Central memory CD8-positive, alpha-beta T cell (primary cell): Measurements from ENCODE around the gene MMAA.
"Not testable (repeated sequence)": the region's sequence is repeated elsewhere in the genome, so short reads cannot be mapped to it uniquely, and the experiment has no call there.

Source experiments
- ATAC-seq: fragments of 150-1000 bp; cut with Tn5 transposase; replicated peaks from 2 replicates; pipeline ENCODE4 v1.10.0; 2022; ENCODE audit warnings: mild to moderate bottlenecking, moderate FRiP score, moderate number of reproducible peaks; ENCODE audit not compliant: poor library complexity, severe bottlenecking; ENCODE audit errors: extremely low read depth
- DNase-seq, 2 donors: peaks; one replicate each; pipeline ENCODE4 v3.0.0; 2021; ENCODE audit warnings: low spot score in 2 of 2
- H3K27ac Mint-ChIP-seq: one replicate; pipeline ENCODE4 v1.8.0; 2022; ENCODE audit warnings: low read depth, mild to moderate bottlenecking, moderate library complexity, mixed read lengths
- H3K27me3 Mint-ChIP-seq: one replicate; pipeline ENCODE4 v1.8.0; 2022; ENCODE audit warnings: mixed read lengths
- H3K36me3 Mint-ChIP-seq: one replicate; pipeline ENCODE4 v1.8.0; 2022; ENCODE audit warnings: mild to moderate bottlenecking, moderate library complexity, mixed read lengths; ENCODE audit not compliant: insufficient read depth
- H3K4me1 Mint-ChIP-seq: one replicate; pipeline ENCODE4 v1.8.0; 2022; ENCODE audit warnings: mixed read lengths
- H3K4me3 Mint-ChIP-seq: one replicate; pipeline ENCODE4 v1.8.0; 2022; ENCODE audit warnings: mild to moderate bottlenecking, moderate library complexity, mixed read lengths
- H3K9me3 Mint-ChIP-seq: one replicate; pipeline ENCODE4 v1.8.0; 2022; ENCODE audit warnings: mixed read lengths

MMAA gene

DNA sequence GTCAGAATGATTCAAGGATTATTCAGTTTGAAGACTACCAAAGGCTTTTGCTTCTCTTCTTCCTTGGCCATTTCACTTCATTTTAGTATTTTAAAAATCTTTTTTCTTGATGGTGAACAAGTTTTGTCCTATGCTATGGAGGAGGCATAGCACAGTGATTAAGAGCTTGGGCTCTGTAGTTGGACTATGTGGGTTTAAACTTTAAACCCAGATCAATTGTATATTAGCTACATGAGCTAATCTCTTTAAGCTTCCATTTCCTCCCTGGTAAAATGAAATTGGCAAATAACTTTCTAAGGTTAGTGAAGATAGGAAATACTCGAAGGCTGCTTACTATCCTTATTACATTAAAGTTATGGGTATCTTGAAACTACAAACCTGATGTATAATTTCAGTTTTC is 37.0 kb downstream of the MMAA start:
- Mint-ChIP-seq H3K4me3 (no peak overlapping the region), H3K36me3 (peaks cover 15% of the 10 kb centered on the region), H3K27ac (no peak overlapping the region), H3K27me3 (no peaks in the 10 kb centered on the region), H3K4me1 (no peaks in the 10 kb centered on the region), H3K9me3 (no peaks in the 10 kb centered on the region)
- no peak for ATAC-seq
- no peak for DNase-seq

DNA sequence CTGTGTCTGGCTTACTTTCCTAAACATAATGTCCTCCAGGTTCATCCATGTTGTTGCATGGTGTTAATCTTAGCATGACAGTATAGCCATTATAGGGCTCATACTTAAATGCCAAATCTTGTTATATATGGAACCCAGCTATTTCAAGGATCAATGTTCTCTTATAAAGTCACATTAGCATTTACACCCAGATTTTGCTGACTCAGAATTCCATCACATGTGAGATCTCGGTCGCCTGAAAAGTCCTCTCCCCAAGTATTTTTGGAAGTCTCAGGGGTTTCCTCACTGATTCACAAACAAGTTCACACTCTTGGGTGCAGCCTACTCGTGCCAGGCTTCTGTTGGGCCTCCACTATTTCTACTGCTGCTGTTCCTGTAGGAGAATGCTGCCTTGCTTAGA is 40.9 kb downstream of the MMAA start:
- DNase-seq: no peak
- peaks cover 5% of the 10 kb centered on the region for H3K36me3 Mint-ChIP-seq
- H3K27ac Mint-ChIP-seq: no peak overlapping the region
- ATAC-seq: no peak
- no peak overlapping the region for H3K4me3 Mint-ChIP-seq
- no peaks in the 10 kb centered on the region for H3K4me1 Mint-ChIP-seq
- no peaks in the 10 kb centered on the region for H3K27me3 Mint-ChIP-seq
- peaks cover 9% of the 10 kb centered on the region for H3K9me3 Mint-ChIP-seq

DNA sequence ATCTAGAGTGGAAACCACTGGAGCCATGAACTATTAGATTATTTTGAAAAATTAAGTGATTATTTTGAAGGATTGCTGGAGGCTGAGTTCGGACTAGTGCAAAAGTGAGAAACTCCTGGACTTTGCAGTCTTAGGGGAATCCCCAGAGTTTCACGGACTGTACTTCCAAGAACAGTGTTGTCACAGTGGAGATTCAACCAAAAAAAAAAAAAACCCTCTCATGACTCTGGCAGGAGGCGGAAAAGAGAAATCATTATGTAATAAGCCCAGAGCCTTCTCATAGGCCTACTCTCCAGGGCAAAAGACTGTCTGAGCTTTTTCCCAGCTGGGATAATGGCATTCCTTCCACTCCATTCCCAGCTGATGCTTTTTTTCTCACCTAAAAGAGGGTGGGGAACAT is 44.0 kb downstream of the MMAA start:
- H3K4me1 Mint-ChIP-seq: no peaks in the 10 kb centered on the region
- H3K27ac Mint-ChIP-seq: no peak overlapping the region
- H3K4me3 Mint-ChIP-seq: no peak overlapping the region
- DNase-seq (no peak), ATAC-seq (no peak)
- peaks cover 2% of the 10 kb centered on the region for H3K36me3 Mint-ChIP-seq
- no peaks in the 10 kb centered on the region for H3K27me3 Mint-ChIP-seq
- H3K9me3 Mint-ChIP-seq: peaks cover 9% of the 10 kb centered on the region

DNA sequence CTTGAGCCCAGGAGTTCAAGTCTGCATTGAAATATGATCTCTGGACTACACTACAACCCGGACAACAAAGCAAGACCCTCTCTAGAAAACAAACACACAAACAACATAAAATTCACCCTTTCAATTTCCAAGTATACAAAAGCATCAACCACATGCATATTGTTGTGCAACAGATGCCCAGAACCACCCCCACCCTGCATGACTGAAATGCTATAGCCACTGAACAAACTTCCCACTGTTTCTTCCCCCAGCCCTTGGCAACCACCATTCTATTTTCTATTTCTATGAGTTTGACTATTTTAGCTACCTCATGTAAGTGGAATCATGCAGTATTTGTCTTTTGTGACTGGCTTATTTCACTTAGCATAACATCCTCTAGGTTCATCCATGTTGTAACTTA is 46.6 kb downstream of the MMAA start:
- Mint-ChIP-seq H3K9me3 (peaks cover 9% of the 10 kb centered on the region), H3K36me3 (no peaks in the 10 kb centered on the region), H3K27ac (no peak overlapping the region), H3K4me3 (no peak overlapping the region), H3K4me1 (no peaks in the 10 kb centered on the region), H3K27me3 (no peaks in the 10 kb centered on the region)
- ATAC-seq (no peak), DNase-seq (no peak)

DNA sequence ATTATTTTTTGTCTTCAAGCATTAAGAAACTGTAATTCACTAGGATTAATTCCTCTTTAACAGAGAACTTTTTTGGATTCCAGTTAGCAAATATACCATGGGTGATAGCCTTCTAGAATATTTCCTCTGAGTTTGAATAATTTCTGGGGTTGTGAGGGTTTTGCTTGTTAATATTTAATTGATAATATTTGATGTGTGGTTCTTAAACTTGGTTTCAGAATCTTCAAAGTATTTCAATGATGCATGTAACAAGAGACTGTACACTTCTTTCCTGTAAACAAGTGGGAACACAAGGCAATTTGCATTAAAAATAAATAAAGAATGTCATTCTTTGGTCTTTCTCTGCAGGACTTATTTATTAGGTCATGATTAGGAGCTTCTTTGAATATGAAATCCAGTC is 51.2 kb downstream of the MMAA start:
- H3K4me3 Mint-ChIP-seq: no peak overlapping the region
- DNase-seq: no peak
- H3K36me3 Mint-ChIP-seq: no peaks in the 10 kb centered on the region
- H3K4me1 Mint-ChIP-seq: no peaks in the 10 kb centered on the region
- no peak for ATAC-seq
- no peaks in the 10 kb centered on the region for H3K27me3 Mint-ChIP-seq
- no peaks in the 10 kb centered on the region for H3K9me3 Mint-ChIP-seq
- H3K27ac Mint-ChIP-seq: no peak overlapping the region

DNA sequence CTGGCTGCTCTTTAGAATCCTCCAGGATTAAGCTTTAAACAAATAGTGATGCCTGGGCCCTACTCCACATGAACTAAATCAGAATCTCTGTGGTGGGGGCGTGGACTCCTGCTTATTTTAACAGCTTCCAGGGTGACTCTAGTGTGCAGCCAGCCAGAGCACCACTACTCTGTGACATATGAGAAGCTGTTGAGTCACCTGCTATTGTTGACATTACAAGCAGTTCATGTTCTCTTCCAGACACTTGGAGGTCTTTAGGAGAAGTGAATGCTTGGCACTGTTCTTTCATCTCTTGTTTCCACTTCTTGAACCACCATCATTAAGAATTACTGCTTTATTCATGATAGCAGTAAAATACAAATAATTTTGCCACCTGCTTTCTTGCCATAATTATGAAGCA is 60.3 kb downstream of the MMAA start:
- peaks cover 6% of the 10 kb centered on the region for H3K9me3 Mint-ChIP-seq
- H3K27ac Mint-ChIP-seq: no peak overlapping the region
- no peak for DNase-seq
- H3K27me3 Mint-ChIP-seq: peaks cover 43% of the 10 kb centered on the region
- H3K36me3 Mint-ChIP-seq: no peaks in the 10 kb centered on the region
- no peaks in the 10 kb centered on the region for H3K4me1 Mint-ChIP-seq
- H3K4me3 Mint-ChIP-seq: no peak overlapping the region
- no peak for ATAC-seq

DNA sequence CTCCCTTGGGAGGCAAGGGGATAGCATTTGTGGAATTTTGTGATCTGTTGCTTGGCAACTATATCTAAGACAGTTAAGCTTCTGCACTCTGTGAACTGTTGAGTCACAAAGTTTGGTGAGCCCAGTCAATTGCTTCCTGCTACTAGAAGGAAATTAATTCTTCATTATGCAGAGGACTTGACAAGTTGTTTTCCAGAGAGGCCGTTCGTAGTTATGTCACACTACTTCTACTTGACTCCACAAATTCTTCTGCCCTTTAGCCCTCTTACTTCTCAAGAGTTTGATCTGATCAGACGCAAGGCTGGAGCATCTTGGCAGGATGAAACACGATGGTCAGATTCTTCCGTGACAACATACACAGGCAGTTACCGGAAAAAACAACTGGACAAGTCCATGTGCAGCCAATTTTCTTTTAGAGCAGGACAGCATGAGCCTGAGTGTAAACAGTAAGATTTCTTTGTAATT is 60.8 kb downstream of the MMAA start, which contains the start of gene C4orf51:
C4orf51 (plus strand) TSS at position 156 of the 465 bp plus-strand sequence; CDS start at position 214, 58 bp downstream.
- no peak for ATAC-seq
- Mint-ChIP-seq H3K27ac (no peak within 1 kb of the TSS), H3K9me3 (peaks cover 6% of the 10 kb centered on the region), H3K27me3 (peaks cover 48% of the 10 kb centered on the region), H3K36me3 (no peaks in the 10 kb centered on the region), H3K4me3 (no peak within 1 kb of the TSS), H3K4me1 (no peaks in the 10 kb centered on the region)
- DNase-seq: no peak

DNA sequence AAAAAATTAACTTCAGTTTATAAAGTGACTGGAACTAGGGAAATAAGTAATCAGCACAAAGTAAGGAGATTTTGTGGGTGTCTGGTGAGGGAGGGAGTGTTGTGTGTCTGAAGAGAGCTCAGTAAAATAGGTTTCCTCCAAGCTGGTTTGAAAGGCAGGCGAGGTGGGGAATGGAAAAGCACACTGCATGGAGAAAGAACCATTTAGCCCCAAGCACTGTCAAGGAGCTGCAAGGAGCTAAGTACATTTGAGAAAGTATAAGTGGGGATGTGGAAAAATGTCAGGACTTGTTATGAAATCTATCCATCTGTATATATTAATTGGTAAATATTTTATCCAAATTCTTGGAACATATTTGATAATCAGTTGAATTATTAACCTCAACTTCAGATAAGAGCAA is 61.7 kb downstream of the MMAA start:
- no peak overlapping the region for H3K27ac Mint-ChIP-seq
- H3K27me3 Mint-ChIP-seq: peaks cover 52% of the 10 kb centered on the region
- DNase-seq (no peak), ATAC-seq (no peak)
- H3K36me3 Mint-ChIP-seq: peaks cover 1% of the 10 kb centered on the region
- H3K4me3 Mint-ChIP-seq: no peak overlapping the region
- H3K4me1 Mint-ChIP-seq: no peaks in the 10 kb centered on the region
- peaks cover 6% of the 10 kb centered on the region for H3K9me3 Mint-ChIP-seq

DNA sequence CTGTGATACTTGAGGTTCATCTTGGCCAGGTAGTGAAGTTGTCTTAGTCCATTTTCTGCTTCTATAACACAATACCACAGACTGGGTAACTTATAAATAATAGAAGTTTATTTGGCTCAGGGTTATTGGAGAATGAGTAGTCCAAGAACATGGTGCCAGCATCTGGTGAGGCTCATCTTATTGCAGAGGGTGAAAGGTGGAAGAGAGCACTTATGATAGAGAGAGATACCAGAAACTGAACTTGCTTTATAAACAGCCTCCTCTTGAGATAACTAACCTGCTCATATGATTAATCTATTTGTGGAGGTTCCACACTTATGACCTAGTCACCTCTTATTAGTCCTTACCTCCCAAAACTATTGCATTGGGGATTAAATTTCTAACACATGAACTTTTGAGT is 62.3 kb downstream of the MMAA start:
- Mint-ChIP-seq H3K27me3 (peaks cover 52% of the 10 kb centered on the region), H3K4me3 (no peak overlapping the region), H3K9me3 (peaks cover 6% of the 10 kb centered on the region), H3K4me1 (no peaks in the 10 kb centered on the region), H3K36me3 (peaks cover 1% of the 10 kb centered on the region), H3K27ac (no peak overlapping the region)
- DNase-seq (no peak), ATAC-seq (no peak)

DNA sequence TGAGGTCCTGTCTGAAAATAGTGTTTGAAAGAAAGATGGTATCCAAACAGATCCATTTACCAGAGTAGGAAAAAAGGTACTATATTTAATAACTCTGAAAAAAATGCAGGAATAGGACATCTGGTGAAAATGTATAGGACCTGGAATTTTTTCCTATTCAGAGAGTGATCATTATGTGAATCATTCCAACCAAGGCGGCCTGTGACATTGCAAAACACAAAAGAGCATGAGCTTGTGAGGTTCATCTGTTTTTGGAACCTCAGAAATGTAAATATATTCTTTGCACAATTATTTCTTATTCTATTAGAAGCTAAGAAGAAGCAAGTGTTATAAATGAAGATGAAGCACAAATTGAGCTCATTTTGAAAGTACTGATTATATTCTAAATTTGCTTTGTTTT is 62.8 kb downstream of the MMAA start:
- no peaks in the 10 kb centered on the region for H3K4me1 Mint-ChIP-seq
- H3K9me3 Mint-ChIP-seq: peaks cover 6% of the 10 kb centered on the region
- H3K27ac Mint-ChIP-seq: no peak overlapping the region
- ATAC-seq: no peak
- no peak overlapping the region for H3K4me3 Mint-ChIP-seq
- peaks cover 1% of the 10 kb centered on the region for H3K36me3 Mint-ChIP-seq
- peaks cover 55% of the 10 kb centered on the region for H3K27me3 Mint-ChIP-seq
- DNase-seq: no peak

DNA sequence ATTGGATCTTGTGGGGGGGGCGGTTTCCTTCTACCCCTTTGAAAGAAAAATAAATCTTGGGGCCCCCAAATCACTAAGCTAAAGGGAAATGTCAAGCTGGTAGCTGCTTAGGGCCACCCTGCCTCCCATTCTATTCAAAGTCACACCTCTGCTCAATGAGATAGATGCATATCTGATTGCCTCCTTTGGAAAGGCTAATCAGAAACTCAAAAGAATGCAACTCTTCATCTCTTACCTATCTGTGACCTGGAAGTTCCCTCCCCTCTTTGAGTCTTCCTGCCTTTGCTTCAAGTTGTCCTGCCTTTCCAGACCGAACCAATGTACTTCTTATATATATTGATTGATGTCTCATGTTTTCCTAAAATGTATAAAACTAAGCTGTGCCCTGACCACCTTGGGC is 67.8 kb downstream of the MMAA start:
- Mint-ChIP-seq H3K27me3 (peaks cover 47% of the 10 kb centered on the region), H3K36me3 (peaks cover 1% of the 10 kb centered on the region), H3K4me3 (no peak overlapping the region), H3K4me1 (no peaks in the 10 kb centered on the region), H3K27ac (no peak overlapping the region), H3K9me3 (no peaks in the 10 kb centered on the region)
- no peak for DNase-seq
- no peak for ATAC-seq

DNA sequence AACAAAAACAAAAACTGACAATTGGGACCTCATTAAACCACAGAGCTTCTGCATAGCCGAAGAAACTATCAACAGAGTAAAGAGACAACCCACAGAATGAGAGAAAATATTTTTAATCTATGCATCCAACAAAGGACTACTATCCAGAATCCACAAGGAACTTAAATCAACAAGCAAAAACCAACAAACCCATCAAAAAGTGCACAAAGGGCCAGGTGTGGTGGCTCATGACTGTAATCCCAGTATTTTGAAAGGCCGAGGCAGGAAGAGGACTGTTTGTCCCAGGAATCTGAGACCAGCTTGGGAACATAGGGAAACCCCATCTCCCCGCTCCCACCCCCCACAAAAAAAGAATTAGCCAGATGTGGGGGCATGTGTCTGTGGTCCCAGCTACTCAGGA is 71.4 kb downstream of the MMAA start:
- H3K4me3 Mint-ChIP-seq: no peak overlapping the region
- peaks cover 22% of the 10 kb centered on the region for H3K27me3 Mint-ChIP-seq
- DNase-seq (no peak), ATAC-seq (no peak)
- H3K36me3 Mint-ChIP-seq: no peaks in the 10 kb centered on the region
- no peak overlapping the region for H3K27ac Mint-ChIP-seq
- H3K4me1 Mint-ChIP-seq: no peaks in the 10 kb centered on the region
- no peaks in the 10 kb centered on the region for H3K9me3 Mint-ChIP-seq

DNA sequence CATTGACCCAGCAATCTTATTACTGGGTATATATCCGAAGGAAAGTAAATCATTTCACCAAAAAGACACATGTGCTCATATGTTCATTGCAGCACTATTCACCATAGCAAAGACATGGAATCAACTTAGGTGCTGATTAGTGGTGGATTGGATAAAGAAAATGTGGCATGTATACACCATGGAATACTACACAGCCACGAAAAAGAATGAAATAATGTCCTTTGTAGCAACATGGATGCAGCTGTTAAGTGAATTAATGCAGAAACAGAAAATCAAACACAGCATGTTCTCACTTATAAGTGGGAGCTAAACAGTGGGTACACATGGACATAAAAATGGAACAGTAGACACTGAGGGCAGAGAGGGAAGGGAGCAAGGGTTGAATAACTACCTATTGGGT is 72.2 kb downstream of the MMAA start:
- ATAC-seq, H3K4me3 Mint-ChIP-seq, H3K27ac Mint-ChIP-seq, H3K4me1 Mint-ChIP-seq, DNase-seq, H3K9me3 Mint-ChIP-seq, H3K36me3 Mint-ChIP-seq: not testable (repeated sequence)
- H3K27me3 Mint-ChIP-seq: peaks cover 22% of the 10 kb centered on the region

DNA sequence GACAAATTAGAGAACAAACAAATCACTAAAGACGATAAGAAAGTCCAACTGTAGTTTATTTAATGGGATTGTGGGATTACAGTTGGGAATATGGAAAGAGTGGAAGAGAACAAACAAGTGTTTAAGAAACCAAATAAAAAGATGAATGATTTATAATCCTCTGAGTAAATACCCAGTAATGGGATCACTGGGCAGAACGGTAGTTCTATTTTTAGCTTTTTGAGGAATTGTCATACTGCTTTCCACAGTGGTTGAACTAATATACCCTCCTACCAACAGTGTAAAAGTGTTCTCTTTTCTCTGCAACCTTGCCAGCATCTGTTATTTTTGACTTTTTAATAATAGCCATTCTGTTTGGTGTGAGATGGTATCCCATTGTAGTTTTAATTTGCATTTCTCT is 75.7 kb downstream of the MMAA start:
- ATAC-seq (no peak), DNase-seq (no peak)
- Mint-ChIP-seq H3K27me3 (peaks cover 13% of the 10 kb centered on the region), H3K4me3 (no peak overlapping the region), H3K9me3 (no peaks in the 10 kb centered on the region), H3K36me3 (no peaks in the 10 kb centered on the region), H3K27ac (no peak overlapping the region), H3K4me1 (no peaks in the 10 kb centered on the region)
